D721Med (cell line): ENCODE results near the gene PHF10.
A peak's percentile ranks its signal among the peaks of the same experiment; 100 is the strongest.

Experiments used
- DNase-seq: peaks from one replicate; pipeline ENCODE4 v3.0.0; 2011; ENCODE audit warnings: low spot score; ENCODE audit not compliant: insufficient read length
- FAIRE-seq: peaks from 2 replicates; lab custom pipeline; 2011; peaks lifted over from hg19 to GRCh38; lab: Jason Lieb, UNC
- CTCF ChIP-seq: IDR thresholded peaks from 2 replicates; pipeline ENCODE4 v1.5.1; 2012; ENCODE audit warnings: mild to moderate bottlenecking, control low read depth; ENCODE audit not compliant: insufficient read depth; ENCODE audit errors: missing control alignments

PHF10 gene

DNA sequence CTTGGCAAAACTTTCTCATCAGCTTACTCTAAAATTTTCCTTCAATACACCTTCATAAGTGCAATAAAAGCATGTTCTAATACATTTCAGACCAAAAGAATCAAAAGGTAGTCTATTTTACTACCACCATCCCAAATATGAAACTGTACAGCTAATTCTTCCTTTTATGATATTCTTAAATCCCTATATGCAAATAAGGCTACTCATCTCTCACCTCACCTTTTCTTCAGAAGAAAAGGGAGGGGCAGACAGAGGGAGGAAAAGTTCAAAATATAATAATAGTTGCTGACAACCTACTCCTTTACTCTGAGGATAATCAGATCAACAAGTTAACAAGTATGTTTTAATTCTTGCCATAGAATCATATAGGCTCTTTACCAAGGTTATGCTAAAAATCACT, 15.0 kb downstream of the PHF10 start:
- no peak for TF ChIP-seq CTCF
- FAIRE-seq (peak; percentile 46), DNase-seq (no peak)

GRCh38 chr6:169707772-169708171, 16.5 kb downstream of the PHF10 start:
- DNase-seq (no peak), FAIRE-seq (no peak)
- TF ChIP-seq CTCF: no peak

DNA sequence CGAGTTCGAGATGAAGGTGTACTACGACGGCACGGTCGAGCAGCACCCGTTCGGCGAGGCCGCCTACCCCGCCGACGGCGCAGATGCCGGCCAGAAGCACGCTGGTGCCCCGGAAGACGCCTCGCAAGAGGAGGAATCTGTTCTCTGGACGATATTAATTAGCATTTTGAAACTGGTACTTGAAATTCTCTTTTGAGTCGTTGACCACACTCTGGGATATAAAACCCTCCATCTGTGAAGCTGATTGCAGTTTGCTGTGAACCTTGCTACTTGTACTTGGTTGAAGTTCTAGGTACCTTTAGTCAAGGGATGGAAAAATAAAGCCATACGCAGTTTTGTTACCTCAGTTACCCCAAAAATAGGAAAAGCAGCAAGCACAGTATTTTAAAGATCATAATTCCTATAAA, 21.5 kb downstream of the PHF10 start:
- FAIRE-seq (no peak), DNase-seq (no peak)
- no peak for TF ChIP-seq CTCF

DNA sequence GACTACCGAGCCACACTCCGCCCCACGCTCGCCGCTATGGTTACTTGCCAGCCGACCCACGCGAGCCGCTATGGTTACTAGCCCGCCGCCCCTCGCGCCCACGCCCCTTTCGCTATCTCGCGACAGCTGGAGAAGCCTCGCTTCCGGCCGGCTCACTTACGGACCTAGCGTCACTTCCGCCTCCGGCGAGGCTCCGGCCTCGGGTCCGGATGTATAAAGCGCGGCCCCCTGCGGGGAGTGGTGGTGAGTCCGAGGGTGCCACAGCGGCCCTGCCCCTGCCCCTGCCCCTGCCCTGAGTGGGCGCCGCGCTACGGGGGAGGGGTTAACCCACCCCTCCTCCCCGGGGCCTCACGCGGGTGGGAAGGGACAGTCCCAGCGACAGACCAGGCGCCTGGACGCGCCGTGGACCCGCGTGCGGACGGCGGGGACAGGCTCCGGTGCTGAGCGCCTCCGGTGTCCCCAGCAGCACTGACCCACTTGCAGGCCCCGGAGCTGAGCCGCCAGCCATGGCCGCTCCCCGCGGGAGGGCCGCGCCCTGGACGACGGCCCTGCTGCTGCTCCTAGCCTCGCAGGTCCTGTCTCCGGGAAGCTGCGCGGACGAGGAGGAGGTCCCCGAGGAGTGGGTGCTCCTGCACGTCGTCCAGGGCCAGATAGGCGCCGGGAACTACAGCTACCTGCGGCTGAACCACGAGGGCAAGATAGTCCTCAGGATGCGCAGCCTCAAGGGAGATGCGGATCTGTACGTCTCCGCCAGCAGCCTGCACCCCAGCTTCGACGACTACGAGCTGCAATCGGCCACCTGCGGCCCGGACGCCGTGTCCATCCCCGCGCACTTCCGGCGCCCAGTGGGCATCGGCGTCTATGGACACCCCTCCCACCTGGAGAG, 22.1 kb downstream of the PHF10 start, which contains the start of the genes C6orf120 and WDR27:
TSS of gene C6orf120 (plus strand) at position 173 of the 886 bp plus-strand sequence. CDS start at position 507, 334 bp downstream.
TSS of gene WDR27 (minus strand) at position 76 of the 886 bp plus-strand sequence. CDS start 13,024 bp downstream, outside the sequence.
- FAIRE-seq (no peak), DNase-seq (peak; percentile 60)
- no peak for TF ChIP-seq CTCF

DNA sequence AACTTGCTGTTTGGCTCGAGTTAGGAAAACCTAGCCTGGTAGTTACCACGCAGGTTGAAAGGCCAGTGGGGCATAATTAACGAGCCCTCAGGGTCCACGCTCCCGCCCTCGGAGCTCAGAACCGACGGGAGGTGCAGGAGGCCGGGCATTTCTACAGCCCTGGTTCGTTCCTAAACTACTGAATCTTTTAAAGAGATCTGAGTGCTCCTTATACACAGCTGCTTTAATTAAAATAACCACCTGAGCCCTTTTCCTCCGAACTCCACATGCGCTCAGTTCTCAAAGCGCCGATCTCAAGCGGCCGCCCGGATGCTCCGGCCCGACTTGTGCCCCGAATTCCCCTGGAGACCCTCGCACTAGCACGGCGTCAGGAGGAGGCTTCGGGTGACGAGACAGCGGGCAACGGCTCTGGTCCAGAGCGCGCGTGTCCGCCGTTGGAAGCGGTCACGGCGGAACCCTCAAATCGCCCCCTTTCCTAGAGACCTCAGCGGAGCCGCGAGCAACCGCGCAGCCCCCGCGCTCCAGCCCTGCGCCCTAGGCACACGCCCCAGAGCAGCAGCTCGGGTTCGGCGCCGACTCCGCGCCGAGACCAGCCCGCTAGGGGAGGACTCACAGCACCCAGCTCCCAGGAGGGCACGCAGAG, 22.9 kb downstream of the PHF10 start:
- TF ChIP-seq CTCF: no peak
- FAIRE-seq (no peak), DNase-seq (no peak)

- DNase-seq (no peak), FAIRE-seq (no peak)
- no peak for TF ChIP-seq CTCF
Observed at GRCh38 chr6:169700296-169700695, 24.0 kb downstream of the PHF10 start.
